OCI-LY3 (cell line): ENCODE measurements around the gene ROBO3.

Source experiments
- H2AFZ ChIP-seq: fragments of 200-600, 300-600 bp; shearing (Covaris generic); 2 replicates; pipeline ENCODE4 v1.6.0; 2014; ENCODE audit warnings: antibody characterized with exemption, low read depth, low read length
- H3K27ac ChIP-seq: fragments of 200-600, 300-600 bp; sonication (generic); 2 replicates; pipeline ENCODE4 v1.5.1; 2014; ENCODE audit warnings: mild to moderate bottlenecking, low read length, moderate library complexity, mixed read lengths
- H3K27me3 ChIP-seq: fragments of 200-600, 300-600 bp; sonication (generic); 2 replicates; pipeline ENCODE4 v1.6.1; 2014; ENCODE audit warnings: low read depth, low read length, mixed read lengths
- H3K36me3 ChIP-seq: fragments of 200-600, 300-600 bp; sonication (generic); replicated peaks from 2 replicates; pipeline ENCODE3; 2014; ENCODE audit warnings: low read depth, low read length, mixed read lengths
- H3K4me1 ChIP-seq: fragments of 300-600, 200-600 bp; sonication (generic); 2 replicates; pipeline ENCODE4 v1.6.1; 2014; ENCODE audit warnings: low read length, mixed read lengths
- H3K4me2 ChIP-seq: fragments of 200-600, 300-600 bp; sonication (generic); 2 replicates; pipeline ENCODE4 v1.6.1; 2014; ENCODE audit warnings: low read length, mixed read lengths
- H3K4me3 ChIP-seq: fragments of 300-600, 200-600 bp; sonication (generic); 2 replicates; pipeline ENCODE4 v1.5.1; 2014; ENCODE audit warnings: antibody characterized with exemption, mild to moderate bottlenecking, low read length, moderate library complexity
- H3K79me2 ChIP-seq: fragments of 300-600, 200-600 bp; shearing (Covaris generic); 2 replicates; pipeline ENCODE4 v1.6.1; 2014; ENCODE audit warnings: mild to moderate bottlenecking, low read length, mixed read lengths
- H3K9ac ChIP-seq: fragments of 300-600, 200-600 bp; shearing (Covaris generic); 2 replicates; pipeline ENCODE4 v1.6.0; 2014; ENCODE audit warnings: mild to moderate bottlenecking, low read length, moderate library complexity
- H3K9me3 ChIP-seq: fragments of 200-600, 300-600 bp; shearing (Covaris generic); 2 replicates; pipeline ENCODE4 v1.6.1; 2014; ENCODE audit warnings: low read length, mixed read lengths; ENCODE audit not compliant: insufficient read depth
- H4K20me1 ChIP-seq: fragments of 200-600, 300-600 bp; sonication (generic); 2 replicates; pipeline ENCODE4 v1.6.1; 2016; ENCODE audit warnings: low read length, mixed read lengths; ENCODE audit not compliant: insufficient read depth
- EZH2phosphoT487 ChIP-seq: fragments of 200-600 bp; shearing (Covaris generic); IDR thresholded peaks from 2 replicates; pipeline ENCODE4 v1.6.1; 2018; ENCODE audit warnings: antibody characterized with exemption, mixed run types, low read depth
- TF ChIP-seq, protein P1 (sequence below): fragments of 200-600, 300-600 bp; sonication (generic); IDR thresholded peaks from 2 replicates; pipeline ENCODE4 v1.5.1; 2014; ENCODE audit warnings: antibody characterized with exemption, low read length, low read depth

Gene ROBO3

GRCh38 chr11:124918950-124919349 lies 53.7 kb downstream of the ROBO3 start, which contains the start of gene HEPN1:
TSS of gene HEPN1 (plus strand) at chr11:124919250.
- Histone ChIP-seq H3K4me2 (no peak within 1 kb of the TSS), H3K27ac (no peak within 1 kb of the TSS), H4K20me1 (no peaks in the 10 kb centered on the region), H3K4me3 (no peak within 1 kb of the TSS), H2AFZ (no peak within 1 kb of the TSS), H3K9ac (no peak within 1 kb of the TSS), H3K79me2 (no peaks in the 10 kb centered on the region), H3K9me3 (no peaks in the 10 kb centered on the region), H3K36me3 (no peaks in the 10 kb centered on the region), H3K27me3 (0 out of 2 replicates have a peak, but pooled peaks cover 3% of the 10 kb centered on the region), H3K4me1 (0 out of 2 replicates have a peak, but pooled peaks cover 4% of the 10 kb centered on the region)
- TF ChIP-seq EZH2phosphoT487 = no peak
- TF ChIP-seq, protein P1, sequence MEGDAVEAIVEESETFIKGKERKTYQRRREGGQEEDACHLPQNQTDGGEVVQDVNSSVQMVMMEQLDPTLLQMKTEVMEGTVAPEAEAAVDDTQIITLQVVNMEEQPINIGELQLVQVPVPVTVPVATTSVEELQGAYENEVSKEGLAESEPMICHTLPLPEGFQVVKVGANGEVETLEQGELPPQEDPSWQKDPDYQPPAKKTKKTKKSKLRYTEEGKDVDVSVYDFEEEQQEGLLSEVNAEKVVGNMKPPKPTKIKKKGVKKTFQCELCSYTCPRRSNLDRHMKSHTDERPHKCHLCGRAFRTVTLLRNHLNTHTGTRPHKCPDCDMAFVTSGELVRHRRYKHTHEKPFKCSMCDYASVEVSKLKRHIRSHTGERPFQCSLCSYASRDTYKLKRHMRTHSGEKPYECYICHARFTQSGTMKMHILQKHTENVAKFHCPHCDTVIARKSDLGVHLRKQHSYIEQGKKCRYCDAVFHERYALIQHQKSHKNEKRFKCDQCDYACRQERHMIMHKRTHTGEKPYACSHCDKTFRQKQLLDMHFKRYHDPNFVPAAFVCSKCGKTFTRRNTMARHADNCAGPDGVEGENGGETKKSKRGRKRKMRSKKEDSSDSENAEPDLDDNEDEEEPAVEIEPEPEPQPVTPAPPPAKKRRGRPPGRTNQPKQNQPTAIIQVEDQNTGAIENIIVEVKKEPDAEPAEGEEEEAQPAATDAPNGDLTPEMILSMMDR = no peak

- Histone ChIP-seq H3K4me1 (peaks cover 10% of the 10 kb centered on the region; the same call in 1 of the 2 replicates), H3K4me2 (no peak overlapping the region), H4K20me1 (no peaks in the 10 kb centered on the region), H3K27ac (no peak overlapping the region), H3K36me3 (no peaks in the 10 kb centered on the region), H3K9ac (no peak overlapping the region), H3K27me3 (0 out of 2 replicates have a peak, but pooled peaks cover 3% of the 10 kb centered on the region), H3K79me2 (no peaks in the 10 kb centered on the region), H2AFZ (no peak overlapping the region), H3K9me3 (no peaks in the 10 kb centered on the region), H3K4me3 (no peak overlapping the region)
- TF ChIP-seq, protein P1 = no peak
- no peak for TF ChIP-seq EZH2phosphoT487
Observed at GRCh38 chr11:124919898-124920297, 54.7 kb downstream of the ROBO3 start.

DNA sequence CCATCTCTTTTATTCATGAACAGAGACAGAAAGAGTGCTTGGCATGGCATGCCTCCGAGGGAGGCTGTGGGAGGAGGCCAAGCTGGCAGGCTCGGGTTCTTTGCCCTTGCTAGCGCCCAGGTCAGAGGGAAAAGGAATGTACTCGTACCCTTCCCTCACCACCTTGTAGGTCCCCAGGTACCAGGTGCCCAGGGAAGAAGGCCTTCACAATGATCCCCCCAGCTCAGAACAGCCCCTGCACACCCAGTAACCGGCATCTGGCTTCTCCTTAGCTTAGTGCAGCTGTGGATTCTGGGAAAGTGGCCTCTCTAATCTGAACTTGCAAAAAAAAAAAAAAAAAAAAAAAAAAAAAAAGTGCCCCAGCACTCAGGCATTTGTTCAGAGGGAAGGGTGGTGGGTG lies 55.1 kb downstream of the ROBO3 start:
- Histone ChIP-seq H3K9ac (no peak overlapping the region), H3K79me2 (no peaks in the 10 kb centered on the region), H3K36me3 (no peaks in the 10 kb centered on the region), H3K27ac (no peak overlapping the region), H3K27me3 (0 out of 2 replicates have a peak, but pooled peaks cover 3% of the 10 kb centered on the region), H4K20me1 (no peaks in the 10 kb centered on the region), H3K4me3 (no peak overlapping the region), H3K4me2 (no peak overlapping the region), H2AFZ (no peak overlapping the region), H3K4me1 (peaks cover 10% of the 10 kb centered on the region; the same call in 1 of the 2 replicates), H3K9me3 (no peaks in the 10 kb centered on the region)
- TF ChIP-seq, protein P1 = no peak
- no peak for TF ChIP-seq EZH2phosphoT487

DNA sequence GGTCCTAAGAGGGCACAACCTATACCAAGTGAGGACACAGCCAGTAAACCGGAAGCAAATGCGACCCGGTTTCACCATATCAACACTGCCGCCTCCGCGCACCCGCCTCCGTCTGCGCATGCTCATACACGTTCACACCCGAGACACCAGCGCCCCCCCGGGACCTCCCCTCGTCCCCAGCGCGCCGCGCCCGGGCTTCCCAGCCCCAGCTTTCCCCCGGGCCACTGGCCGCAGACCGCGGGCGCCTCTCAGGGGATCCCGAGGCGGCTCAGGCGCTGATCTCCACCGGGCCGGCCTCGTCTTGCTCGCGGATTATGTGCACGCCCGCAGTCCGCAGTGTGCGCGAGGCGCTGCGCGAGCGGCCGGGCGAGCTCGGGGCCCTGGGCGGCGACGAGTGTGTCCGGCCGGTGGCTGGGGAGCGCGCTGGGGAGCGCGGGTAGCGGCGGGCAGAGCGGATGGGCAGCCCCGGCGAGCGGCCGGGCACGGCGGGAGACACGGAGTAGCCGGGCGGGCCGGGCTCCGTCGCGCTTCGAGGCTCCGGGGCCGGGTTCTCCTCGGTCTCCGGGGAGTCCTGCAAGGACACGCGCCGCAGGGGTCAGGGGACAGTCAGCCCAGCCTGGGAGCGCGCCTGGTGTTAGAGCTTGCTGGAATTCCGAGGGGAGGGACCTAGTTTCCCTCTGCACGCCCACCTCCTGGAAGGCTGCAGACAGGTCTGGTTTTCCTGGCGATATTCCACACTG lies 55.8 kb downstream of the ROBO3 start:
- H3K27ac ChIP-seq = no peak overlapping the region
- H3K27me3 ChIP-seq = 0 out of 2 replicates have a peak, but pooled peaks cover 3% of the 10 kb centered on the region
- H4K20me1 ChIP-seq = no peaks in the 10 kb centered on the region
- H3K36me3 ChIP-seq = no peaks in the 10 kb centered on the region
- H3K9me3 ChIP-seq = no peaks in the 10 kb centered on the region
- H2AFZ ChIP-seq = no peak overlapping the region
- TF ChIP-seq EZH2phosphoT487 = no peak
- H3K79me2 ChIP-seq = no peaks in the 10 kb centered on the region
- no peak overlapping the region for H3K4me3 ChIP-seq
- peaks cover 10% of the 10 kb centered on the region; the same call in 1 of the 2 replicates for H3K4me1 ChIP-seq
- H3K4me2 ChIP-seq = no peak overlapping the region
- H3K9ac ChIP-seq = no peak overlapping the region
